HG03432 (cell line): ENCODE results near the gene GSTM1.
"Not testable (repeated sequence)": the region's sequence is repeated elsewhere in the genome, so short reads cannot be mapped to it uniquely, and the experiment has no call there.

Experiments used
- ATAC-seq: cut with Tn5 transposase; IDR thresholded peaks from one replicate; pipeline ENCODE4 v1.9.1; 2021; ENCODE audit warnings: mild to moderate bottlenecking, moderate library complexity; ENCODE audit not compliant: unreplicated experiment

The GSTM1 gene

DNA sequence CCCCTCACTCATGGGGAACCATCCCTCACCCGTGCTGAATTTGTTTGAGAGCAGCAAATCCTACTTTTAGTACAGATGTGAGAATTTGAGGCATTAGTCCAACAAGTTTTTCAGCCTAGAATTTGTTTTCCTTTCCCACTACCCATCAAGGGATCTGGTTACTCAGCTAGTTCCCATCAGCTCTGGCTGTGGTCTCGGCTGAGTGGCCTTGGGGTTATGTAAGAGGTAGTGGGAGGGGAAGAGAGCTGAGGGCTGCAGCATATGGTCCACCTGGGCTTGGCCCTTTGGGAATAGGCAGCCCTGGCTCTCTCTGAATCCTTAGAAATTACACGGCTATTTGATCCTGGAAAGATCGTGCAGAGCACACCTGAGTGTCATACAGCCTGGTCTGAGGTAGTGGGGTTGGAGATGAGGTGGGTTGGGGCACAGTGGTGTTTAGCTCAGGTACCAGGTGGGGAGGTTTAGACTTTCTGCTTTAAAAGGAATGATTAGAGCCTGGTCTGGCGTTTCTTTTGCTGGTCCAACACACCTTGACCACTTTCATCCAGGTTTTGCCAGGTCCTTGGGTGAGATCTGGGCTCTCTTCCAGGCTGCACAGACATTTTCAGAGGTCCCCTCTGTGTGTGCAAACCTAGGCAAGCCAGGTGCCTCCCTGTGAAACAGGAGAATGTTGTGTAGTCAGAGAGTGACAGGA lies 27.5 kb upstream of the GSTM1 start:
- ATAC-seq = no peak

GRCh38 chr1:109660691-109661026 lies 27.0 kb upstream of the GSTM1 start:
- ATAC-seq = not testable (repeated sequence)

- ATAC-seq = no peak
Measured at GRCh38 chr1:109661391-109661790, 26.2 kb upstream of the GSTM1 start.

- ATAC-seq = no peak
Measured at GRCh38 chr1:109664671-109665070, 22.9 kb upstream of the GSTM1 start.

DNA sequence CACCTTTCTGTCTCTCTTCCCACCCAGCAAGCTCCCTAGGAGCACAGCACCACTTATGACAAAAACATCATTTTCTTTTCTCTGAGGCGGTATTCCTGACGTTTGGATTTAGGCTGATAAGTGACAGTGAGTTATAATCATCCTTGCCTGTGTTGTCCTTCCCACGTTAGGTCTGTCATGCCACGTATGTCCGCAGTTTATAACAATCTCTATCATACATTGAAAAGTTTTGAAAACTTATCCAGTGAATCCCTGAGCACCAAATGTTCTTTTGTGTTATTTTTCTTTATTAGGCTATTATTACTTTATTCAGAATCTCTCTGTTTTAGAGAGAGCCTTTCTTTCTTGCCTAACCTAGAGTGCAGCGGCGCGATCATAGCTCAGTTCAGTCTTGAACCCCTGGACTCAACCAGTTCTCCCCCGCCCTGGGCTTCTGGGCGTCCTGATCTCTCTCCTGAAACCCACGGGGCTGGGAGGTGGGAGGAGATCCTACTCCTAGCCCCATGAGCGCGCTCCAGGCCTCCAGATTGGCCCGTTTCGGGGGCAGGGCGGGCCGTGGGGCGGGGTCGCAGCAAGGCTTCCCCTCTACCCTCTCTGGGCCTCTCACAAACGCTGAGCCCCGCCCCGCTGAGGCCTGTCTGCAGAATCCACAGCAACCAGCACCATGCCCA lies 20.0 kb upstream of the GSTM1 start, which contains the start of gene GSTM2:
Gene GSTM2, plus strand, starts transcription at position 606 of the 671 bp plus-strand sequence. Its CDS starts 59 bp downstream, at position 665.
- ATAC-seq = peak; percentile 97

GRCh38 chr1:109668123-109668775 lies 19.4 kb upstream of the GSTM1 start:
- ATAC-seq = no peak

DNA sequence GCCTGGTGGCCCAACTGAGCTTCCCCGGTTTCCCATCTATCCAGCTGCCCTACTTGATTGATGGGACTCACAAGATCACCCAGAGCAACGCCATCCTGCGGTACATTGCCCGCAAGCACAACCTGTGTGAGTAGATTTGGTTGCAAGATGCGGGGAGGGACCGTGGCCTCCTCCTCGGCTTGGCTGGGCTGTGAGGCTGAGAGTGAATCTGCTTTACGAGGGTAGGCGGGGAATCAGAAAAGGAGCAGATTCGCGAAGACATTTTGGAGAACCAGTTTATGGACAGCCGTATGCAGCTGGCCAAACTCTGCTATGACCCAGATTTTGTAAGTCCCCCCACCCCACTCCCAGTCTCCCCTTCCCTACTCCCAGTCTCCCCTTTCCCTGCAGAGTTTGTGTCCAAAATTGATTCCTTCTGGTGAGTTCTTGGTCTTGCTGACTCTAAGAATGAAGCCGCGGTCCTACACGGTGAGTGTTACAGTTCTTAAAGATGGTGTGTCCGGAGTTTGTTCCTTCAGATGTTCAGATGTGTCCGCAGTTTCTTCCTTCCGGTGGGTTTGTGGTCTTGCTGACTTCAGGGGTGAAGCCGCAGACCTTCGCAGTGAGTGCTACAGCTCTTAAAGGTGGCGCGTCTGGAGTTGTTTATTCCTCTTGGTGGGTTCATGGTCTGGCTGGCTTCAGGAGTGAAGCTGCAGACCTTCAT lies 18.2 kb upstream of the GSTM1 start:
- no peak for ATAC-seq

DNA sequence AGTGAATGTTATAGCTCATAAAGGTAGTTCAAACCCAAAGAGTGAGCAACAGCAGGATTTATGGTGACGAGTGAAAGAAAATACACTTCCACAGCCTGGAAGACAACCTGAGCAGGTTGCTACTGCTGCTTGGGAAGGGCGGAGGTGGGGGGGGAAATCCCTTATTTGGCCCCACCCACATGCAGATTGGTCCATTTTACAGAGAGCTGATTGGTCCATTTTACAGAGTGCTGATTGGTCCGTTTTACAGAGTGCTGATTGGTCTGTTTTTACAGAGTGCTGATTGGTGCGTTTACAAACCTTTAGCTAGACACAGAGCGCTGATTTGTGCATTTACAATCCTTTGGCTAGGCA lies 17.7 kb upstream of the GSTM1 start:
- not testable (repeated sequence) for ATAC-seq

DNA sequence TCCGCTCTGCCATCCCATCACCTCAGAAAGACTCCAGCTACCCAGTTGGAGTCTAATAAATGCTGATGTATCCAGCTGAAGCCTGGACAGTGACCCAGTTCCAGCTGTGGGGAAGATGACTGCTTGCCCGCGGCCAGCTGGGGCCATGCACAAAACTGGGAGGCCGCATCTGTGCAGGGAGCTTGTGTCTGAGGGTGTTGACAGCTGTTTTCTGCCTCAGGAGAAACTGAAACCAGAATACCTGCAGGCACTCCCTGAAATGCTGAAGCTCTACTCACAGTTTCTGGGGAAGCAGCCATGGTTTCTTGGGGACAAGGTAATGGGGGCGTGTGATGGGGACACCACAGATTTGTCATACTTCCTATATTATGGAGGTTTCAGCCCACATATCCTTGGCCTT lies 16.6 kb upstream of the GSTM1 start:
- no peak for ATAC-seq

GRCh38 chr1:109673861-109674260 lies 13.8 kb upstream of the GSTM1 start:
- ATAC-seq = not testable (repeated sequence)

- not testable (repeated sequence) for ATAC-seq
Measured at GRCh38 chr1:109676683-109677381, 10.8 kb upstream of the GSTM1 start.

GRCh38 chr1:109677459-109677858 lies 10.2 kb upstream of the GSTM1 start:
- ATAC-seq = no peak

- not testable (repeated sequence) for ATAC-seq
Measured at GRCh38 chr1:109678637-109679036, 9.0 kb upstream of the GSTM1 start.

DNA sequence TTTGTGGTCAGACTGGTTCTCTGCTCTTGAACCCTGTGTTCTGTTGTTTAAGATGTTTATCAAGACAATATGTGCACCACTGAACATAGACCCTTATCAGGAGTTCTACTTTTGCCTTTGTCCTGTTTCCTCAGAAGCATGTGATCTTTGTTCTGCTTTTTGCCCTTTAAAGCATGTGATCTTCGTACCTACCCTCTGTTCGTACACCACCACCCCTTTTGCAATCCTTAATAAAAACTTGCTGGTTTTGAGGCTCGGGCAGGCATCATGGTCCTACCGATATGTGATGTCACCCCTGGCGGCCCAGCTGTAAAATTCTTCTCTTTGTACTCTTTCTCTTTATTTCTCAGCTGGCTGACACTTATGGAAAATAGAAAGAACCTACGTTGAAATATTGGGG lies 2.8 kb upstream of the GSTM1 start:
- ATAC-seq = not testable (repeated sequence)

GRCh38 chr1:109685399-109685798 lies 2.2 kb upstream of the GSTM1 start:
- not testable (repeated sequence) for ATAC-seq

- not testable (repeated sequence) for ATAC-seq
Measured at GRCh38 chr1:109685890-109686289, 1.7 kb upstream of the GSTM1 start.

DNA sequence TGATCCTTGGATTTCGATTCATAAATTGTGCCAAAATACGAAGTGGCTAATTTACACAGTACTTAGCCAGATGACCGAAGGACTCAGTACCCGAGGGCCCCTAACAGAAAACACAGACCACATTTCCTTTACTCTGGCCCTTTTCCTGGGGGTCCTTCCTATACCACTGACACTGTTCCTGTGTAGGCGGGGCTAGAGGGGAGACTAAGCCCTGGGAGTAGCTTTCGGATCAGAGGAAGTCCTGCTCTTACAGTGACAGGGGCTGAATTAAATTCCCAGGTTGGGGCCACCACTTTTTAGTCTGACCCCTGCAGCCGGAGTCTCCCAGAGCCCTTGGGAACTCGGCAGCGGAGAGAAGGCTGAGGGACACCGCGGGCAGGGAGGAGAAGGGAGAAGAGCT lies 508 bp upstream of the GSTM1 start:
- ATAC-seq = not testable (repeated sequence)

DNA sequence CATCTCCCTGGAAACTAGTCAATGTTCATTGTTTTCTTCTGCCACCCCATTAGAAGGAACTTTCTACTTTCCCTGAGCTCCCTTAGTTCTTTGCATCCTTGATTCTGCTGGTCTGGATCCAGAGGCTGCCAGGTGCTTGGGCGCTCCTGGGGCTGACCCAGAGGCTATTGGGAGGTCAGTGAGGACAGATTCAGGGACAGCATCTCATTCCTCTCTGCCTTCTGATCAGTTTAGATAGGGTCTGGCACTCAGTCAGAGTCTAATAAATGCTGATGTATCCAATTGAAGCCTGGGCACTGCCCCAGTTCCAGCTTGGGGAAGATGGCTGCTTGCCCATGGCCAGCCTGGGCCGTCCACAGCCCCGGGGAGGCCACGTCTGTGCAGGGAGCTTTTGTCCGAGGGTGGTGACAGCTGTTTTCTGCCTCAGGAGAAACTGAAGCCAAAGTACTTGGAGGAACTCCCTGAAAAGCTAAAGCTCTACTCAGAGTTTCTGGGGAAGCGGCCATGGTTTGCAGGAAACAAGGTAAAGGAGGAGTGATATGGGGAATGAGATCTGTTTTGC lies 2.3 kb downstream of the GSTM1 start:
- ATAC-seq = no peak

DNA sequence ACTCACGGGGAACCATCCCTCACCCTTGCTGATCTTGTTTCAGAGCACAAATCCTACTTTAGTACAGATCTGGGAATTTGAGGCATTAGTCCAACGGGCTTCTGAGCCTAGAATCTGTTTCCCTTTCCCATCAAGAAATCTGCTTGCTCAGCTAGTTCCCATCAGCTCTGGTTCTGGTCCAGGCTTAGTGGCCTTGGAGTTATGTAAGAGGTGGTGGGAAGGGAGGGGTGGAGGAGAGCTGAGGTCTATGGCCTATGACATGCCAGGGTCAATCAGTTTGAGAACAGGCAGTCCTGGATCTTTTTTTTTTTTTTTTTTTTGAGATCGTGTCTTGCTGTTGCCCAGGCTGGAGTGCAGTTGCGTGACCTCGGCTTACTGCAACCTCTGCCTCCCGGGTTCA lies 4.1 kb downstream of the GSTM1 start:
- ATAC-seq = no peak

- ATAC-seq = not testable (repeated sequence)
Measured at GRCh38 chr1:109694400-109694799, 6.8 kb downstream of the GSTM1 start.
